ENCODE measurements around the gene SIGMAR1.

The SIGMAR1 gene

DNA sequence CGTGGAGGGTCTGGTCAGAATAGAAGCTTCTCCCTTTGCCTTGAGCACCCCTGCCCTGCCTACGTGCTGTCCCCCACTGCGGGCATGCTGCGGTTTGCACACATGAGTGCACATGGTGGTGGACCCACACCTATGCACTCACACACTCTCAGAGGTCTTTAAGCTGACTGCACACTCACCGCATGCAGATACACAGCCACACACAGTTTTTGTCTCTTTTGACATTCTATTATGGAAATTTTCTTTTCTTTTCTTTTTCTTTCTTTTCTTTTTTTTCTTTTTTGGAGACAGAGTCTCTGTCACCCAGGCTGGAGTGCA is 8.1 kb downstream of the SIGMAR1 start:
- no peak for DNase-seq

DNA sequence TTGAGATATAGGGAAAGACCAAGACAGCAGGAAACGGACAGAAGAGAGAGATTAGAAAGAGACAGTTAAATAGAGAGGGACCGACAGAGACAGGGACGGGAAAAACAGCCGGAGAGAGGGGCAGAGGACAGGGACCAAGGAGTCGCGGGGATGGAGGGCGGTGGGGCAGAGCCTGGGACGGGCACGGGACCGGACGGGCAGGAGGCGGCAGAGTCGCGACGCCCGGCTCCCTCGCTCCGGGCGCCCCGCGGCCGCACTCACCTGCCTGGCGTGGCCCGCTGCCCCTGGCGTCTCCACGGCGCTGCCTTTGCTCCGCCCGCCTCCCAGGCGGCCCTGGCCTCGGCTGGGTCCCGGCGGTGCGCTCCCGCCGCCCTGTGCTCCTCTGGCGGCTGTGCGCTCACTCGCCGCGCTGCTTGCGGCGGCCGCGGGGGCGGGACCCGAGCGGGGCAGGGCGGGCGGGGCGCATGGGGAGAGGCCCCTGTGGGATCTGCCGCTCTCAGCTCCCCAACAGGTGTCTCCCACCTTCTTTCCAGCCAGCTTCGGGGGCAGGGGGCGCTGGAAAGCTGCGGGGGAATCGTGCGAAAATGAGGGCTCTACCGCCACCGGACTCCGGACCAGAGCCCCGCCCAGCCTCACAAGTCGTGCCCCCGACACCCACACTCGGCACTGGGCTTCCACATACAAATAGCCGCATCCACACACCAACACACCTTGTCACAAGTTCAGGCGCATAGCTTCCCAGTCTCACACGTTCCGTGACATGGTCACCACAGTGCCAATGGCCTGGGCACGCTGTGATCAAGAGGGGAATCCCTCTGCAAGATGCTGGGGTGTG is 8.7 kb downstream of the SIGMAR1 start, which contains the start of gene ARID3C:
Gene ARID3C, minus strand, starts transcription at position 411 of the 835 bp plus-strand sequence. CDS start 1,052 bp downstream, outside the sequence.
- DNase-seq, result no peak

DNA sequence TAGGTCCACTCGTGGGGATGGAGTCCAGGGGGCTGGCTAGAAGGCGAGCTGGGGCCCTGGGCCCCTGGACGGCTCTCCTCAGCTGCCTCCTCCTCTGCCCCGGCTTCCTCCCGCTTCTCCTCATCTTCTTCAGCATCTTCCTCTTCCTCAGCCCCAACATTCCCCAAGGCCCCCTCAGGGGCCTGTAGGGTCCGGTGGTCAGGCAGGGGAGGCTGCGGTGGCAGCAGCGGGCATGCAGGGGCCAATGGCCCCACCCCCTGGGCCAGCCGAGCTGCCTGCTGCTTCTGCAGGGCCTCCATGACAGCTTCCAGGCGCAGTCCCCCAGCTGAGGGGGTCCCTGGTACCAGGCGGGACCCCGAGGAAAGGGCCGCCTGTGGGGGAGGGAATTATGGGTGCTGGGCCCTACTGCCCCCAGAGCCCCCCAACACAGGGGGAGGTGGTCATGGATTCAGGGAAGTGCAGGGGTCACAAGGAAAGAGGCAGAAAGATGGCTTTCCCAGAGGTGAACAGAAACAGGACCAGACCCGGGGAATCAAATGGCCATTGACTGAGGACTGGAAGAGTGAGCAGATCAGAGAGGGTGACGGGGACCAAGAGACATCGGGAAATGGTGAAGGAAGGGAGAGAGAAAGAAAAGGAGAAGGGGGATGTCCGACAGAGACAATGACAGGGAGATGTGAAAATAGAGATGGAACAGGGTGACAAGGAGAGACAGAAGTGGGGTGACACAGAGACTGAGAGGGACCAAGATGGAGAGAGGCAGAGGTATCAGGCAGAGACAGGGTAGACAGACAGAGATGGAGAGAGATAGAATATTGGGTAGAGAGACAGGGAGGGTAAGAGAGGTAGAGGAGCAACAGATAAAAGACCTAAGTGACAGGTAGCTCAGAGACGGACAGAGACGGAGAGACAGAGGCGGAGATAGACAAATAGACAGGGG is 9.6 kb downstream of the SIGMAR1 start:
- DNase-seq, result no peak

DNA sequence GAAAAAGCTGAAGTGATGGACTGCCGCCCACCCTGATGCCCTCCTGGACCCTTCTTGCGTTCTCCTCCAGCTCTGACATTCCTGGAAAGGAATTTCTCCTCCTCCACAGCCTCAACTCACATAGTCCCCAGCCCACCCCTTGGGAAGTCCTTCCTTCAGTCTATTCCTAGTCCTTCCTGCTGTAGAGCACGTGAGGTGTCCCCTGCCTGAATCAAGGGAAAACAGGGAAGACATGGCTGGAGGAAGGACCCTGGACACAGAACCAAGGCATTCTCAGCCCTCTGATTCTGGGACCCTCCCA is 12.5 kb downstream of the SIGMAR1 start:
- no peak for DNase-seq

DNA sequence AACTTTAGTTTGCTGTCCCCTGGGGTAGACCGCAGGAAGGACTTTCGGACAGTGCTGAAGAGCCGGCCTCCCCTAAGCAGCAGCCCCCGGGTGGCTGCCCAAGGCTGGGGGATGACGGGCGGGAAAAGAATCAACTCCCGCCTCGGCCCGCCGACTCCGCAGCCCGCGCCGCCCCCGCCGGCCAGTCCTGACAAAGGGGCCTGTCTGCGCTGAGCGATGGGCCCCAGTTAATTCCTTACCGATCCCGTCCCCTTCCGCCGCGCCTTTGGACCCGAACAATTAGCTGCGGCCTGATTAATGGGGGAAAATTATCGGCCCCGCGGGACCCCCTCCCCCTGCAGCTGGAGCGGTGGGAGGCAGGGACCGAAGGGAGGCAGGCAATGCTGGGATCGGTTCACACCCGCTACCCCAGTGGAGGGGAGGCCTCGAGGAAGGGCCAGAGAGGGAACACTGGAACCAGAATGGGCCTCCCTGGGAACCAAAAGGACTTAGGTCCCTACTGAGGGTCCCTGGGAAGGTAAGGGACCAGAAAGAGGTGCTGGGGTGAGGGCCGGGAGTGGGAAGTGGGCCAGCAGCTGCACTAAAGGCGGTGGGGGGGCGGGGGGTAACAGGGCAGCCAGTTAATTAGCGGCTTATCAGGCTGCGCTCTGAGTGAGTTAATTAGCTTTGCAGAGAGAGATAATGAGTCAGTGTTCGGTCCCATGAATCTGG is 13.0 kb downstream of the SIGMAR1 start:
- DNase-seq, result no peak

DNA sequence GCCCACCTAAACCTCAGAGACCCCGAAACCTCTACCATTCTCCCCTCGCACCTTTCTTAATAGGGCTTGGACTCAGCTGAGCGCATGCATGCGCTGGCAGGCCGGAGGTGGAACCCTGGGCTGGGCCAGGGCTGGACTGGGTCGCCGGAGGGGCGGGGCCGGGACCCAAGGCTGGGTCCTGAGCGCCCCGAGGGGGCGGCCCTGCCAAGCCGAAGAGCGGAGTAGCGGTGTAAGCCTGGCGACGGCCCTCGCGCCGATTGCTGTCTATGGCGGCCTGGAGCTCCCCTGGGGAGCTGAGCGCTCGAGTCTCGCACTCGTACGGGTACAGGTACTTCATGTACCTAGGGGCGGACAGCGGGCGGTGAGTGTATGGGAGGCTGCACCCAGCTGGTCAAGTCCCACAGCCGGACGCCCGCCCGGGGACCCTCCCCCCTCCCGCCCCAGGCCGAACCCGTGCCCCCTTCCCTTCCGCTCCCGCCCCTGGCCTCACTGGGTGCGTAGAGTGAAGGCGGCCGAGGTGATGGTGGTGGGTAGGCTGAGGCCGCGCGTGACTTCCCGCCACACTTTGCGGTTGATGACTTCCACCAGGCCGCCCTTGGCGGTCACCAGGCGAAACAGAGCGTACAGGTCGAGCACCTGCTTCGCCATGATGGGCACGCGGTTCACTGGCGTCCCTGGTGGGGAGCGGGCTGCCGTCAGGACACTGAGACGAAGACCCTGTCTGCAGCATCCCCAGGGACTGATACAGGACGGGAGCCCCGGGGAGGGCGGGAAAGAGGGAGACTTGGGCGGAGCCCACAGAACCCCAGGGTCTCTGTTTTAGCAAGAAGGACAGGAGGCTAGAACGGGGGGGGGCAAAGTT is 14.0 kb downstream of the SIGMAR1 start:
- DNase-seq, result no peak

DNA sequence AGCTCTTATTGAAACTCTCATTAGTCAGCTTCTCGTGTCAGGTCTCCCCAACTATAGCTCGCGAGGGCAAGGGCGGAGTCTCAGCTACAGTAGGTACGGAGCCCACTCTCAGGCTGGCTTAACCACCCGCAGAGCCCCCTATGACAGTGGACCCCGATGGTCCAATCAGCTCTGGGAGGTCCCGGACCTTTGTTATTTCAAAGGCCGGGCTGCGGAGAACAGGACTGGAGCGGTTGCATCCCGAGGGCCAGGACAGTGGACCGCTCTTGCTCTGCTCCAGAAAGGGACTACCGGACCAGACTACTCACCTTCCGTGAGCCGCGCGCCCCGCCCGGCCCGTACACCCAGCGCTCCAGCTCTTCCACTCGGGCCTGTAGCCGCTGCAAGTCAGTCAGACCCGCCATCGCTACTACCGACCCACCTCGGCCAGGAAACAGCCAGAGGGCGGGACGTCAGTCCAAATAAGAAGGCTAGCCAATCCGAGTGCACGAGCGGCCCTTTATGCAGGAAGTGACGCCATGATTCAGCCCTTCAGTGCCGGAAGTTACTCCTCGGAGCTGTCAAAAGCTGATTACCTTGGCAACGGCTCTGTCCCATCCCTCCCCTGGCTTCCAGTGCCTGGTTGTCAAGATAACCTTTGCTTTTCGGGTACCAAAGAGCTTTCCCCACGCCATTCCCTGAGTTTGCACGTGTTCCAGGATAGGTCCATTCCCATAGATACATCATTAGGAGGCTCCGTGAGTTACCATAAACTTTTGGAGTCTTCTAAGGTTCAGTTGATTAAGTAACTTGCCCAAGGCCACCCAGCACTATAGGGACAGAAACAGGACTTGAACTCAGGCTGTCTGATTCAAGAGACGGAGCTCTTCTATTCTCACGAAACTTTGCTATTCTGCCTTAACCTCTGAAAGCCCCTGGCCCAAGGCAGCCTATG is 17.3 kb downstream of the SIGMAR1 start, which contains the start of gene DCTN3:
Gene DCTN3, minus strand, starts transcription at position 435 of the 934 bp plus-strand sequence. Its CDS starts 31 bp downstream, at position 404.
- peak; percentile 97 for DNase-seq

DNA sequence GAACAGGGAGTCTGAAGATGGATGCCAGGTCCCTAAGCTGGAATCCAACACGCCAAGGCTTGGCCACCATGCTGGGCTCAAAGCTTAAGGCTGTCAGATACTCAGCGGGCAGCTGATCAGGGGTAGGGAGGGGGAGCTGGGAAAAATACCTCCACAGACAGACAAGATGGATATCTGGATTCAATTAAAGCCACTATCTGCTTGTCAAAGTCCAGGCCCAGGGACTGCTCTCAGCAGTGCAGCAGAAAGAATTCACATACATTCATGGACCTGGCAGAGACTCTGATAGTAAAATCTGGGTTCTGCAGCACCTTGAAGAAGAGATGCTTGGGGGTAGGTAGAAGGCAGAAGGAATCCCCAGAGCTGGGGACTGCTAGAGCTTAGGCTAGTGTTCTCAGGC is 22.5 kb downstream of the SIGMAR1 start:
- no peak for DNase-seq

DNA sequence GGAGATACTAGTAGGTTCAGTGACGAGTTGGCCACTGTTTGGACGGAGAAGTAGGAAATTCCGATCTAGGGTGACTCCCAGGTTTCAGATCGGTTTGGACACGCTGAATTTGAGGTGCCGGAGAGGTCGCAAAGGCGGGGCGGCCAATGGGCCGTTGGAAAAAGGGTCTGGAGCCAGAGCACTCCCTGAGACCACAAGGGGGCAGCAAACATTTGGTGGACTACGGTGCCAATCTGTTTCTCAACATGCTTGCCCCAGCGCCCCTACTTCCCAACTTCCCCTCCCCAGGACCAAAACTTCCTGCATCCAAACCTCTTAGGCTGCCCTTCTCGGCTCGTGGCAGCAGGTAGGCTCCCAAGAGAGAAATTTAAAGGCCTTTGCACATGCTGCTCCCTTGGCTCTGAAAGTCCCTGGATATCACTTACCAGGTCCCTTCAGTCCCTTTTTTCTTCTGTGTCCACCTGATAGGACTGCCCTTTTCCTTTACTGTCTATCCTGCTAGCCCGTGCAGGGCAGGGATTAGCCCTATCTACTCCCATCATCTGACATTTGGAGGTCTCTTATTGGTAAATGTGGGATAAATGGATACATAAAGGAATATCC is 24.7 kb downstream of the SIGMAR1 start:
- DNase-seq, result peak; percentile 87

DNA sequence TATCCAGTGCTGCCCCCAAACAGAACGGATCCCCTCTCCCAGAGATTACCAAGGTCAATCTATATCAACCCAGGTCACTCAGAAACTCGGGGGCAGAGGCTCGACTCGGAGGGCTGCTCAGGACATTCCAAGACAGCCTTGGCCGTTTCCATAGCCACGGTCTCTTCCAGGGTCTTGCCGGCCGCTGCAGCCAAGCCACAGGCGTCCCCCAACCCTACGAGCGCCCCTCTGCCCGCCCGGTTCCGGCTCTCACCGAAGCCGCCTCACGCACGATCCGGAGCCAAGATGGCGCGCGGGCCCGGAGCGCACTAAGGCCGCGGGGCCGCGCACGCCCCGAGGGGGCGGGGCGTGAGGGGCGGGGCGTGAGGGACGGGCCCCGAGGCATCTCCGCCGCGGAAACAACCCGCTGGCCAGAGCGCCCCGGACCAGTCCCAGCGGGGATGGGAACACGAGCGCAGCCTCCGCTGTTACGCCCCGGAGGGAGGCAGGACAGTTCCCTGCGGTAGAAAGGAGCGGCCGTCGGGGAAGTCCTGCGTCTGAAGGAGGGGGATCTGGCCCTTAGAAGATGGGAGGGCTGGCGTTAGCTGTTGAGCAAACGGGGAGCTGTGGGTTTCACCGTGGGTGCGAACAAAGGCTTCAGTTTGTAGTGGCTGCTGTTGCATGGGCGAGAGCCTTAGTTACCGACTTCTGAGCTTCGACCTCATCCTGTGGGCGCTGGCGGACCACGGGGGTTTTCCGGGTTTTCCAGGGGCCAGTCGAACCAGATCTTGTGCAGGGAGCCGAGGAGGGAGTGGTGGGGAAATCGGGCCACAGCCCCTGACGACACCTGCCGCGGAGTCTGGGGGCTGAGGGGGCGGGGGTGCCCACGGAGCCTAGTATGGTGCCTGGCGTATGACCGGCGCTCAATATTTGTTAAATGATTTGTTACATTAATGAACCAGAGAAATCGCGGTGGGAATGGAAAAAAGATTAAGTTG is 25.5 kb downstream of the SIGMAR1 start, which contains the start of gene RPP25L:
Gene RPP25L, minus strand, starts transcription at position 287 of the 977 bp plus-strand sequence. CDS start 801 bp downstream, outside the sequence.
- DNase-seq, result peak; percentile 90

DNA sequence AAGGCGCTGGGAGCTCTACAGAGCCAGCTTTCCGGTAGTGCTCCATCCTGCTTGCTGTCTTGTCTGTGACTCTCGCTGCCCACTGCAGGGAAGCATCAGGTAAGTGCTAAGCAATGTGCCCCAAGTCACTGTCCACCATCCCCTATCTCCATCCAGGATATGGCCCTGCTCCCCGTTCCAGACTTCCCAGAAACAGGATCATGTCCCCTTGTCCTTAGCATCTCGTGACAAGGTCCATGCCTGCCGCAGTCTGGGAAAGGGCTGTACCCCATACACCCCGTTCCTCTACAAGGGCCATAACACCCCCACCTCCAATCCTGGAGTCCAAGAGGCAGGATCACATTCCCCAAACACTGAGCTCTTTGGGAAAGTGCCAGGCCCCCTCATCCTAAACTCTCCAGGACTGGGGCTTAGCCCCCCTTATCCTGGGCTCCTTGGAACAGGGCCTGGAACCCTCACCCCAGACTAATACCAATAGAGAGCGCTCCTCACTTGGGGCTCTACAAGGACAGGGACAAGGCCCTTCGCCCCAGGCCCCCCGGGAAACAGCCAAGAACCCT is 26.3 kb downstream of the SIGMAR1 start:
- DNase-seq, result no peak

DNA sequence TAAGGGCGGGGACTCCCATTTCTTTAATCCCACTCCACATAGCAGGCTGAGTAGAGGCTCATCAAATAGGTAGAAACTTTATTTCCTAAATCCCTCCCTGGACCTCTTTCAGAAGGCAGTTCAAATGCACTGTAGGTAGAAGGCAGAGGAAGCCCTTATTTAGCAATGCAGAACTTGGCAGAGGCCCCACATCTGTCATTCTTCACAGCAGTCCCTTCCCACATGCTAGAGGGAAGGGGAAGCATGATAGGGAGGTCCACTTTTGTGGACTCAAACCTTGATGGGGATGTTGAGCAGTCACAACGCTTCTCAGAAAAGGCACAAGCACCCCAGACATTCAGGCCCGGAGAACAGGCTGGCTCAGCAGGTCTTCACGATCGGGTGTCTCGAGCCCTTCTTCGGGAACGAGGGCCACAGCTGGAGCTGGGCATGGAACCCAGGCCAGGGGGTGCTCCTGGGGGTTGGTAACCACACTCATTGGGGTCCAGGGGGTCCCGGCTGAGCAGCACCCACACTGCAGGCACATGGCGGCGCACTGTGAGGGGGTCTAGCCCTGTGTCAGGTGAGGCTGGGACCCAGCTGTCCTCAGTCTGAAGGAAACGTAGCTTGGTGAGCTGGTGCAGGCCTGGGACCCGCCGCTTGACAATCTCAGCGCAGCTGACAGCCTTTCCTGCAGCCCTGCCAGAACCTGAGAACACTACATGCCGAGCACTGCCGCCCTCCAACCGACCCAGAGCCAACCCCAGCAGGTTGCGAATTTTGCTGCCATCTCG is 27.0 kb downstream of the SIGMAR1 start:
- DNase-seq, result peak; percentile 16

DNA sequence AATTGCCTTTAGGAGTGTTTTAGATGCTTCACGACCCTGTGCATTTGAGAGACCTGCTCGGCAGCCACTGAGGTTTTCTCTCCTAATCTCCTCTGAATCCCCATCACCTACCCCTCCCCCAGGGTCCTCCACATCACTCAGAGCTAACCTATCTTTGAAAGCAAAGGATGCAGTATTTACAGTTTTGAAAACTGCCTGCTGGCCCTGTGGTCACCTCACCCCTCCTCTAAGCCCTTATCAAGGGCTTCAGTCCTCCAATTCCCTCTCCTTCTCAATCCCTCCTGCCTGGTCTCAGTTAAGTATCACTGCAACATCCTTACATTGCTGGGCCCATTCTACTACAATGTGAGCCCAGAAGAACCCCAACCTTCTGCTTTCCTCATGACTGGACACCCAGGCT is 30.3 kb downstream of the SIGMAR1 start:
- no peak for DNase-seq

DNA sequence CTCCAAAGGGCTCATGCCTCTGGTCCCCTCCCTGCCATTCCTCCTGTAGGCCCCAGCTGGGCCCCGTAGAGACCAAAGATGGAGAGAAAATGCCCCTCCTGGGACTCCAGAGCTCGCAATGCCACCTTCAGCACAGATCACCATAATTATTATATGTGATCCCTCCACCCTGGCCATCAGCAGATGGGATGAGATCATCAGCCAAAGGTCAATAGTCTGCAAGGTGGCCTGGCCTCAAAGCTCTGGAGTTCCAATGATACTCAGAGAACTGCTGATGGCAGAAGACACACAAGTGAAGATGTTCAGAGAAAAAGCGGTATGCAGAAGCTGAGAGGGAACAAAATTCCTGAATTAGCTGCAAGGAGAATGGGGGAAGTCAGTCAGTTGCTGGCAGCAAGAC is 30.7 kb downstream of the SIGMAR1 start:
- no peak for DNase-seq

DNA sequence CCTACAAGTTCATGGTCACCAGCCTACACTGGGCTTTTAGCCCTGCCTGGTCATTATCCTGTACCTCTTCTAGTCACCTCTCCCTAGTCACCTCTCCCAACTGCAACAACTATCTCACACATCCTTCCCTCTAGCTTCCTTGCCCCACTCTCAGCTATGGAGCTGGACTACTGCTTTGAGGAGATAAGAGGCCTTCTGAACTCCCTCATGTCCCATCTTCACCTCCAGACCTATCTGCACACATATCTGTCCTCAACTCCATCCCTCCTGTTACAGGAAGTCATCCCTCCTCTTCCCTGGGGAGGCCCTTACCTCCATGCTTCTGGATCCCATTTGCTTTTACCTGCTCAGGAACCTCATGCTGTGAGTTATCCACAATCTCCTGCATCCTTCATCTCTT is 31.4 kb downstream of the SIGMAR1 start:
- no peak for DNase-seq

DNA sequence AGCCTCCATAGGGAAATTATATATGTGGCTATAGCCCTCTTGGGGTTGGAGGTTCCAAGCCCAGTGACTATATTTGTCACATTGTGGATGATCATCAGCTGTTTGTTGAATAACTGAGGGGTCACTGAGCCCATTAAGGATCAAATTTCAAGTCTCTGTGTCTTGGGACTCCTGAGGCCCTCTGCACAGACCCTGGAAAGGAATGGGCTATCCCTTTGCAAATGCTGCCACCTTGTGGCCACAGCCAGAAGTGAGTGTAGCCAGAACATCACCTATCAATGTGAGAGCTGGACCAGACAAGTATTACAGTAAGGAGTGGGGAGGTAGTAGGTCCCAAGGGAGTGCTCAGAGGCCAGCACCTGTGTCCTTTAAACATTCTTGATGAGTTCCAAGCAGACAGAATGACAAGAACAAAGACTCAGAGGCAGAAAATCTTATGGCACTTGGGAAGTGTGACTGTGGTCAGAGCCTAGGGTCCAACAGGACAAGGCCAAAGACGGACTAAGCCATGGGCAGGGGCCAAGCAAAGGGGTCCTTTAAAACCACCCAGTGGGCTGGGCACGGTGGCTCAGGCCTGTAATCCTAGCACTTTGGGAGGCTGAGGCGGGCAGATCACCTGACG is 33.9 kb downstream of the SIGMAR1 start:
- peak; percentile 86 for DNase-seq

DNA sequence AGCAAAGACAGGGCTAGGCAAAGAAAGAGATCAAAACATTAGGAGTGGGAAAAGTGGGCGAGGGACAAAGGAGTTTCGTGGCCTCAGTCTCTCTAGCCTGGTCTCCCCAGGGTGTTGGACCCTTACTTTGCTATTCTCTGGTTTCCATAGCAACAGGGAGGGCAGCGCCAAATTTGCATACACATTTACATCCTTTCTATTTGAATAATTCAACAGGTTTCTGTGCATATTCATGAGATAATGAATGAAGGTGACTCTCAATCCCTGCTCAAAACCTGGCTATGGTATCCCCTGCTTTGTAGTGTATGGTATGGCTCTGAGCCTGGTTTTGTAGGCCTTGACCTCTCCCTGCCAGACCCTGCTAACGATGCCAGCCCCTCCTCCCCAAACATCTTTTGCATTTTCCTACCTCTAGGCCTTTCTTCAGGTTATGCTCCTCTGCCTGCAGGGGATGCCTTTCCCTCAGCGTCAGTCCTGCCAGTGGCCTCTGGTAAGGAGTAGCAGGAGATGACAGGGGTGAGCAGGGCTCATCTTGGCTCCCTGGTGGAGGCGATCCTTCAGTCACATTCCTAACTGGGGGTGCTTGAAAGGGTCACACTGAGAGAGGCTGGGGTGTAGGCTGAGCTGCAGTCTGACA is 35.5 kb downstream of the SIGMAR1 start:
- DNase-seq, result no peak
